CD14-positive monocyte (primary cell): ENCODE measurements around the gene FREM1. TPM values are rescaled to one million over a fixed set of nuclear protein-coding genes. Genes with fewer than 3 reads are reported as not detected.
A peak's percentile ranks its signal among the peaks of the same experiment; 100 is the strongest.

Experiments
- DNase-seq, 3 donors: peaks; one replicate each; pipeline ENCODE4 v3.0.0-alpha.2; 2011 to 2022
- H2AFZ ChIP-seq: 2 replicates; pipeline ENCODE4 v1.6.0; 2012; ENCODE audit warnings: mild to moderate bottlenecking, low read depth, low read length, inconsistent platforms; ENCODE audit not compliant: insufficient read depth, poor library complexity, severe bottlenecking
- H3K27ac ChIP-seq, 2 donors: 1 replicate in 1 of 2; 2 replicates in 1 of 2; pipeline ENCODE4 v1.5.1; 2012 to 2013; ENCODE audit warnings: low read length in 2 of 2, control low read depth in 1 of 2, inconsistent platforms in 1 of 2, low read depth in 1 of 2, mild to moderate bottlenecking in 1 of 2
- H3K27me3 ChIP-seq, 2 donors: one replicate each; pipeline versions ENCODE4 v1.6.0 to v1.6.1; 2011 to 2013; ENCODE audit warnings: low read length in 2 of 2; ENCODE audit not compliant: control insufficient read depth in 2 of 2, insufficient read depth in 2 of 2
- H3K36me3 ChIP-seq, 2 donors: replicated peaks in 1 of 2; 1 replicate in 1 of 2; 2 replicates in 1 of 2; pipeline versions ENCODE4 v1.5.1 to v1.6.1; 2012 to 2013; ENCODE audit warnings: low read length in 2 of 2, control low read depth in 1 of 2, inconsistent platforms in 1 of 2, mild to moderate bottlenecking in 1 of 2; ENCODE audit not compliant: insufficient read depth in 2 of 2, control insufficient read depth in 1 of 2
- H3K4me1 ChIP-seq, 2 donors: 1 replicate in 1 of 2; 2 replicates in 1 of 2; pipeline versions ENCODE4 v1.5.1 to v1.6.1; 2012 to 2013; ENCODE audit warnings: low read length in 2 of 2, control low read depth in 1 of 2, inconsistent platforms in 1 of 2, mild to moderate bottlenecking in 1 of 2, moderate library complexity in 1 of 2; ENCODE audit not compliant: insufficient read depth in 2 of 2, control insufficient read depth in 1 of 2
- H3K4me2 ChIP-seq: replicated peaks from 2 replicates; pipeline ENCODE3; 2012; ENCODE audit warnings: low read length, moderate library complexity, mild to moderate bottlenecking; ENCODE audit not compliant: poor library complexity, severe bottlenecking; ENCODE audit errors: extremely low read depth
- H3K4me3 ChIP-seq, 3 experiments: fragments of 200-600 bp in 1 of 3; sonication (generic) in 1 of 3; replicated peaks in 1 of 3; 1 replicate in 2 of 3; 2 replicates in 1 of 3; pipeline ENCODE4 v1.5.1; 2011 to 2013; ENCODE audit warnings: low read length in 3 of 3, mild to moderate bottlenecking in 3 of 3, control low read depth in 2 of 3, low read depth in 2 of 3, inconsistent platforms in 1 of 3, moderate library complexity in 1 of 3
- H3K79me2 ChIP-seq: 2 replicates; pipeline ENCODE4 v1.6.0; 2012; ENCODE audit warnings: mild to moderate bottlenecking, control low read depth, inconsistent platforms, low read length, moderate library complexity; ENCODE audit not compliant: insufficient read depth
- H3K9ac ChIP-seq: 2 replicates; pipeline ENCODE4 v1.6.0; 2017; ENCODE audit warnings: low read length, mild to moderate bottlenecking; ENCODE audit not compliant: insufficient read depth, poor library complexity, severe bottlenecking
- H3K9me3 ChIP-seq, 2 donors: replicated peaks in 1 of 2; 1 replicate in 1 of 2; 2 replicates in 1 of 2; pipeline versions ENCODE4 v1.5.1 to v1.6.1; 2012 to 2013; ENCODE audit warnings: low read length in 2 of 2, control low read depth in 1 of 2; ENCODE audit not compliant: control insufficient read depth in 1 of 2, insufficient read depth in 1 of 2
- H4K20me1 ChIP-seq: 2 replicates; pipeline ENCODE4 v1.6.0; 2012; ENCODE audit warnings: mild to moderate bottlenecking, low read length, control low read depth, moderate library complexity; ENCODE audit not compliant: insufficient read depth
- H3K27ac Mint-ChIP-seq, 7 donors: one replicate each; pipeline ENCODE4 v1.8.0; 2020; ENCODE audit warnings: mild to moderate bottlenecking in 7 of 7, mixed read lengths in 7 of 7, moderate library complexity in 6 of 7, inconsistent platforms in 2 of 7
- H3K27me3 Mint-ChIP-seq, 3 donors: one replicate each; pipeline ENCODE4 v1.8.0; 2021 to 2022; ENCODE audit warnings: low read depth in 3 of 3, mild to moderate bottlenecking in 3 of 3, mixed read lengths in 3 of 3, moderate library complexity in 3 of 3, inconsistent platforms in 1 of 3
- H3K36me3 Mint-ChIP-seq, 2 donors: one replicate each; pipeline ENCODE4 v1.8.0; 2020; ENCODE audit warnings: mixed read lengths in 2 of 2, inconsistent platforms in 1 of 2, mild to moderate bottlenecking in 1 of 2
- H3K4me1 Mint-ChIP-seq: one replicate; pipeline ENCODE4 v1.8.0; 2020; ENCODE audit warnings: mild to moderate bottlenecking, mixed read lengths
- H3K4me3 Mint-ChIP-seq, 2 donors: one replicate each; pipeline ENCODE4 v1.8.0; 2020; ENCODE audit warnings: mild to moderate bottlenecking in 2 of 2, mixed read lengths in 2 of 2, moderate library complexity in 1 of 2
- H3K9me3 Mint-ChIP-seq, 7 donors: one replicate each; pipeline ENCODE4 v1.8.0; 2020 to 2022; ENCODE audit warnings: mixed read lengths in 7 of 7, mild to moderate bottlenecking in 6 of 7, moderate library complexity in 6 of 7, inconsistent platforms in 2 of 7
- CTCF ChIP-seq: fragments of 200-600 bp; IDR thresholded peaks from one replicate; pipeline ENCODE4 v1.8.0; 2022; ENCODE audit warnings: antibody characterized with exemption, mild to moderate bottlenecking
- WGBS: methylation state at CpG from one replicate; pipeline ENCODE4 v1.1.5; 2013; ENCODE audit warnings: missing lambda C conversion rate; ENCODE audit not compliant: insufficient coverage; 5-methylcytosine and 5-hydroxymethylcytosine counted together
- intact Hi-C, 2 donors: fragments of 100-400 bp; cut with micrococcal nuclease; formaldehyde crosslinking; loops; one replicate each; pipeline versions ENCODE4 v1.15.0 to v1.15.1; 2023
- polyA plus RNA-seq, 3 donors: library from polyadenylated mRNA; depleted of rRNA in 1 of 3; unstranded in 2 of 3; stranded (reverse) in 1 of 3; fragments of 300-500 nt in 2 of 3; fragments of >200 nt in 1 of 3; fragmentation: Illumina TruSeq in 2 of 3; gene quantifications; 1 replicate in 2 of 3; 2 replicates in 1 of 3; pipeline ENCODE4 v1.2.3, GENCODE V29; 2012 to 2021

FREM1 gene
- polyA plus RNA-seq, 3 donors = not detected

- Histone ChIP-seq H3K79me2 (no peaks in the 10 kb centered on the region), H3K4me3 (peak within 1 kb of the TSS; percentile 46 to 80 (median 56)), H3K9ac (peak within 1 kb of the TSS; percentile 64), H3K9me3 (no peaks in the 10 kb centered on the region), H3K27me3 (peaks cover 21 to 49% of the 10 kb centered on the region in 2 donors), H3K27ac (peak within 1 kb of the TSS in 1 of 2 donors; percentile 9), H4K20me1 (no peaks in the 10 kb centered on the region), H3K36me3 (no peaks in the 10 kb centered on the region), H3K4me2 (peak within 1 kb of the TSS; percentile 82), H3K4me1 (peaks cover 12 to 20% of the 10 kb centered on the region in 2 donors), H2AFZ (peak within 1 kb of the TSS; percentile 85)
- TF ChIP-seq CTCF = no peak
- 4% methylated on average over 46 of the region's 50 CpGs for WGBS
- Mint-ChIP-seq H3K9me3 (peaks cover 0 to 5% (median 0%) of the 10 kb centered on the region in 7 donors), H3K4me1 (peaks cover 23% of the 10 kb centered on the region), H3K27me3 (peaks cover 19 to 42% (median 28%) of the 10 kb centered on the region in 3 donors), H3K27ac (peak within 1 kb of the TSS in 2 of 7 donors; percentile 42 to 47), H3K4me3 (peak within 1 kb of the TSS; percentile 95 to 96), H3K36me3 (peaks cover 13 to 14% of the 10 kb centered on the region in 2 donors)
- DNase-seq = peak; percentile 20 to 37 (median 27)
- intact Hi-C loops = no loop called here
Observed at GRCh38 chr9:14693251-14693861, 216.9 kb downstream of the FREM1 start, which contains the start of gene ZDHHC21. ZDHHC21 (minus strand) TSS chr9:14693432; CDS start chr9:14674340, 19,092 bp downstream.

GRCh38 chr9:14692470-14693250, 217.6 kb downstream of the FREM1 start:
- Mint-ChIP-seq H3K27ac (peak overlapping the region in 2 of 7 donors; percentile 12 to 42), H3K27me3 (peaks cover 19 to 39% (median 25%) of the 10 kb centered on the region in 3 donors), H3K36me3 (peaks cover 18% of the 10 kb centered on the region in 2 donors), H3K4me3 (peak overlapping the region; percentile 95 to 96), H3K4me1 (peaks cover 27% of the 10 kb centered on the region), H3K9me3 (peaks cover 0 to 5% (median 0%) of the 10 kb centered on the region in 7 donors)
- Histone ChIP-seq H3K9me3 (no peaks in the 10 kb centered on the region), H3K4me1 (peaks cover 12 to 20% of the 10 kb centered on the region in 2 donors), H3K79me2 (no peaks in the 10 kb centered on the region), H3K9ac (peak overlapping the region; percentile 64), H3K4me2 (peak overlapping the region; percentile 82), H3K4me3 (peak overlapping the region; percentile 46 to 80 (median 56)), H2AFZ (peak overlapping the region; percentile 85), H4K20me1 (no peaks in the 10 kb centered on the region), H3K27me3 (peaks cover 20 to 43% of the 10 kb centered on the region in 2 donors), H3K36me3 (no peaks in the 10 kb centered on the region), H3K27ac (peak overlapping the region in 1 of 2 donors; percentile 9)
- intact Hi-C loops = no loop called here
- no peak for TF ChIP-seq CTCF
- peak in 1 of 3 donors; percentile 4 for DNase-seq
- 8% methylated on average over 2 of the region's 35 CpGs for WGBS
